Measurements from ENCODE around the gene PRXL2B. TPM values are rescaled to one million over a fixed set of nuclear protein-coding genes. Genes with fewer than 3 reads are reported as not detected.

The PRXL2B gene
- total RNA-seq, 4 donors from 2014 or later, result 7.1 to 19.2 (median 8.8) TPM

- ATAC-seq (ENCODE audit: low FRiP score) (no peak), DNase-seq (ENCODE audit: low spot score) (no peak)
- TF ChIP-seq CTCF (IDR thresholded peaks at IDR 0.05), result no peak
Measured at GRCh38 chr1:2598329-2598931, 11.9 kb downstream of the PRXL2B start.

DNA sequence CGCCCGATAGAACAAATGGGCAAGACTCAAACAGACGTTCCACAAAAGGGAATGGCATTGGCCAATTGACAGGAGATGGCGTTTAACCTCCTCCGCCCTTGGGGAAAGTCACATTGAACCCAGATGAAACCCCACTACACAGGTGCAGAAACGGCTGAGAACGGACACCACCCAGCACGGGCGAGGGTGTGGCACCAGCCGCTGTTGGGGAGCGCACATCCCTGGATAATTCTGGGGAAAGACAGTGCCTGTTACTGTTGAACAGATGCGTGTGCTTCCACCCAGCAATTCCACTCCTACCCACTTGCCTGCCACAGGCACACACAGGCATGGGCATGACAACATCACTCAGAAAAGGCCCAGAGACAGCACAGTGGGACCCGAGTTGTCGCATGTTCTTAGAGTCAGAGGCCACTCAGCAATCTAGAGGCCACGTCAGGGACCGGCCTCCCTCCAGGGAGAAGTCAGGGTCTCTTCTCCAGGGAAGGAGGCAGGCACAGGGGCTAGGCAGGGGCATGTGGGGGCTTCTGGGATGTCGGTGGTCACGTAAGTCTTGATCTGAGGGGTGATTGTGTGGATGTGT is 15.2 kb downstream of the PRXL2B start:
- DNase-seq (ENCODE audit: low spot score), result no peak
- TF ChIP-seq CTCF (IDR thresholded peaks at IDR 0.05), result no peak

GRCh38 chr1:2602311-2602835 is 15.8 kb downstream of the PRXL2B start:
- ATAC-seq (ENCODE audit: low FRiP score), result no peak

More for the DNA sequence above, 15.2 kb downstream of the PRXL2B start:
- ATAC-seq (ENCODE audit: low FRiP score), result no peak

GRCh38 chr1:2602866-2603520 is 16.4 kb downstream of the PRXL2B start:
- ATAC-seq (ENCODE audit: low FRiP score) (no peak), DNase-seq (ENCODE audit: low spot score) (no peak)
- no peak for TF ChIP-seq CTCF (IDR thresholded peaks at IDR 0.05)

More at GRCh38 chr1:2602311-2602835, 15.8 kb downstream of the PRXL2B start:
- TF ChIP-seq CTCF (IDR thresholded peaks at IDR 0.05), result no peak
- no peak for DNase-seq (ENCODE audit: low spot score)

GRCh38 chr1:2603521-2604155 is 17.1 kb downstream of the PRXL2B start:
- TF ChIP-seq CTCF (IDR thresholded peaks at IDR 0.05), result no peak
- ATAC-seq (ENCODE audit: low FRiP score) (no peak), DNase-seq (ENCODE audit: low spot score) (no peak)

GRCh38 chr1:2604156-2604843 is 17.7 kb downstream of the PRXL2B start:
- no peak for DNase-seq (ENCODE audit: low spot score)
- ATAC-seq (ENCODE audit: low FRiP score), result no peak
- no peak for TF ChIP-seq CTCF (IDR thresholded peaks at IDR 0.05)
